Stimulated activated CD4-positive, alpha-beta T cell treated with anti-CD3 and anti-CD28 coated beads, Interleukin-4, amount 100 ng/mL, for 48 hours (primary cell): ENCODE data around the gene FBXL16.

Experiments
- DNase-seq, 2 donors: peaks; one replicate each; pipeline ENCODE4 v3.0.0-alpha.2; 2020; ENCODE audit warnings: low read depth in 2 of 2

FBXL16 gene

DNA sequence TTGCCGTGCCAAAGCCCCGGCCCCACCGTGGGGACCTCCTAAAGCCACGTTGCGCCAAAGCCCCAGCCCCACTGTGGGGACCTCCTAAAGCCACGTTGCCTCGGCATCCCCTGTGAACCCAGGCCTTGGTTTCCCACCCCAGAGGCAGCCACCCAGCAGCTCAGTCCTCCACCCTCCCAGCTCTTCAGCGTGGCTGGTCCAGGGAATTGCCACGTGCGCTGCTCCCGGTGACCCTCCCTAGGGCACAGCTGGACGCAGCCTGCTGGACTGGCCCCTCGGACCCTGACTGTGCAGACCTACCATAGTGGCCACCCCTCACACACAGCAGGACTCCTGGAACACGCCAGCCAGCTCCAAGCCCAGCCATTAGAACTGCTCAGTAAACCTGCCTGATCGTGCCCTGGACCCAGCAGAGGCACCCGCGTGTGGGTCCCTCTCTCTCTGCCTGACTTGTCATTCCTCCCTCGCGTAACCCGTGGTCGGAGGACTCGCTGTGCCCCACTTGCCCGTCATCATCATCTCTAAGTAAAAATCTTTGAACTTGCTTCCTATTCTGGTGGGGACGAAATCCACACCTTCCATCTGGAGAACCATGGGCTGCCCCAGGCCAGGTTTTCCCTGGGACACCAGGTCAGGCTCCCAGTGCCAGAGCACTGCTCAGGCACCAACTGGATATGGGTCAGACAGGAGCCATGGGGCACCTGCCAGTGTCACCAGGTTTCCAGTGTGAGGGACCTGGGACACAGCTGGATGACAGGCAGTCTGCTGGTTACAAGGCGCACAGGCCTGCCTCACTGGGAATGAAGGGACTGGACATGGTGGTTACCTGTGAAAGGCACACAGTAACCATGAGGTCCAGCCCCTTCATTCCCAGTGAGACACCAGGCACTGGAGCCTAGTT, 29.6 kb upstream of the FBXL16 start:
- no peak for DNase-seq

DNA sequence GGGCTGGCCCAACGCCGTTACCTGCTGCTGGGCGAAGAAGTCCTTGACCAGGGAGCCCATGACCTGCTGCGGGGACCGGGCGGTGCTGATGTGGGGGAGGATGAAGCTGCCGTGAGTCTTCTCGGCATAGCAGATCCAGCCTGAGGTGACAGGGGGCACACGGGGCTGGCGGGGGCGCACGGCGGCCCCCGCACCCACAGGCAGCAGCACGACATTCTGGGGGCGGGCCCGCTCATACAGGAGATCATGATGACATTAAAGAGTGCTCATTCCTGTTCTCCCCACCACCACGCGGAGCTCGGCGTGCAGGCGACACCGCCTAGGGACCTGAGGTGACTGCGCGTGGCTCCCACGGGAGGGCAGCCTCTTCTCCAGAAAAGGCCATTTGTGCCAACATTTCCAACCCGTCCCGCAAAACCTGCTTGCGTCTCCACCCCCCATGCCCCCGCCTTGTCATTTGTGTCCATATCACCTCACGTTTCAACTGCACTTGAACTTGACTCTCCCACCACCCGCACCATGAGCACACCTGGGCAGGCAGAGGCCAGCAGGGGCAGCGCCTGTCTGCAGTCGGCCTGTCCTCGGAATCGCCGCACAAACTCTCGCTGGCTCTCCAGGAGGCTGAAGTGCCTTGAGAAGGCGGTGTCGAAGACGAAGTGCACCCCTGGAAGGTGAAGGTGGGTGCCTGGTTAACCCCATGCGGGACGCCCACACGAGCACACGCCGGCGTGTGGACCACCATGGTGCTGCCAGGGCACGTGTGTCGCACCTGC, 28.8 kb upstream of the FBXL16 start:
- DNase-seq: no peak

DNA sequence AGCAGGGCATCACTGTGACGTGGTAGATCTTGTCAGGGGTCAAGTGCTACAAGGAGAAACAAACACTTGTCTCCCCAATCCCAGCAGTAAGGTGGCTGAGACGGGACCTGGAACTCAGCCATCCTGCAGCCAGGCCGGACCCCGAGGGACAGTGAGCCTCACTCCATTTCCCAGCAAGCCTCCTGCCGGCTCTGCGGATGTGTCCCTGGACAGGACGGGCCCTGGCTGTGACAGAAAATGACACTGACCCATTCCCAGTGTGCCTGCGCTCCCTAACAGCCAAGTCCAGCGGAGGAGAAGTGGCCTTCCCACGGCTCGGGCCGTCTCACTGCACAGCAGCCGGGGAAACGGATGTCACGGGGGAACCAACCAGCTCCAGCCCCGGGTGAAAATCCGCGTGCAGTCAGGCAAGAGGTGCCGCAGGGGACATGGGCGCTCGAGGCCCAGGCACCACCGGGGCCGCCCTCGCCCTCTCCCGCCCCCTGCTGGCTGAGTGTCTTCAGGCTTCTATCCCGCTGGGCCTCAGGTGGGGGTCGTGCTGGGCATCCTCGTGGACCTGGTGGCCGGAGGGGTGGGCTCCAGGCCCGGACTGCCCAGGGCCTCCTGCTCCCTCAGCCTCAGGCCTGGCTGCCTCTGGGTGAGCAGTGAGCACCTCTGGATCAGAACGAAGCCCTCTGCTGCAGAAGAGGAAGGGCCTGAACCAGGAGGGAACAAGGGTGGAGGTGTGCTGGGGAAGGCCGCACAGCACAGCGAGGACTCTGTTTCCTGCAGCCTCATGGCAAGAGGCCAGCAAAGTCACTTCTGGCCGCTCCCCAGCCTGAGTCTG, 28.0 kb upstream of the FBXL16 start:
- DNase-seq: no peak

DNA sequence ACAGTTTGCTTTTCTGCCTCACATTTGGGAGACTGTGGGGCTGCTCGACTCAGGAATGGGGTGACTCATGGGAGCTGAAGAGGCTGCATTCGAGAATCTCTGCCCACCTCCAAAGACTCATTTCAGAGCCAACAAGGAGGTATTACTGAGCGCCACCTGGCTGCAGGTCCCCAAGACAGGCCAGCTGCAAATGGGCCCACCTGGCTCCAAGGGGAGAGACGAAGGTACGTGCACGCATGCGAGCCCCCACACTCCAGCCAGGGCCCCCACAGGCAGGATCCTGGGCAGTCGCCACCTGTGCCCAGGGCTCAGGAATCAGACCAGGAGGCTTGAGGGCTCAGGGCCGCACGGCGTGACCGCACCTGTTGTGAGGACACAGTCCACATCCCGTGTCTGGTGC, 27.3 kb upstream of the FBXL16 start:
- no peak for DNase-seq

DNA sequence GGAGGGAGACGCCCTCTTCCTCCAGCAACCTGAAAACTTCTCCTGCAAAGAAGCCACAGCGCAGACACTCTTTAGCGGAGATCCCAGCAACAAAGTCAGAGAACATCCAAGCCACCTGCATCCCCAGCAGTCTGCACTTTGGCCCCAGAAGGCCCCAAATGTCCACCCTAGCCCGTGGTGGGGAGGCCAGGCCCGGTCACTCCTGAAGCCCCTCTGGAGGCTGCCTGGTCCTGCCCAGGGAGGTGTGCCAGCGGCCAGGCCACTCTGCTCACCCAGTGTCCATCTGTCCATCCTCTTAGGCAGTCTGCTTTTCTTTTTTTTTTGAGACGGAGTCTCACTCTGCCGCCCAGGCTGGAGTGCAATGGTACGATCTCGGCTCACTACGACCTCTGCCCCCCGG, 26.7 kb upstream of the FBXL16 start:
- DNase-seq: no peak

DNA sequence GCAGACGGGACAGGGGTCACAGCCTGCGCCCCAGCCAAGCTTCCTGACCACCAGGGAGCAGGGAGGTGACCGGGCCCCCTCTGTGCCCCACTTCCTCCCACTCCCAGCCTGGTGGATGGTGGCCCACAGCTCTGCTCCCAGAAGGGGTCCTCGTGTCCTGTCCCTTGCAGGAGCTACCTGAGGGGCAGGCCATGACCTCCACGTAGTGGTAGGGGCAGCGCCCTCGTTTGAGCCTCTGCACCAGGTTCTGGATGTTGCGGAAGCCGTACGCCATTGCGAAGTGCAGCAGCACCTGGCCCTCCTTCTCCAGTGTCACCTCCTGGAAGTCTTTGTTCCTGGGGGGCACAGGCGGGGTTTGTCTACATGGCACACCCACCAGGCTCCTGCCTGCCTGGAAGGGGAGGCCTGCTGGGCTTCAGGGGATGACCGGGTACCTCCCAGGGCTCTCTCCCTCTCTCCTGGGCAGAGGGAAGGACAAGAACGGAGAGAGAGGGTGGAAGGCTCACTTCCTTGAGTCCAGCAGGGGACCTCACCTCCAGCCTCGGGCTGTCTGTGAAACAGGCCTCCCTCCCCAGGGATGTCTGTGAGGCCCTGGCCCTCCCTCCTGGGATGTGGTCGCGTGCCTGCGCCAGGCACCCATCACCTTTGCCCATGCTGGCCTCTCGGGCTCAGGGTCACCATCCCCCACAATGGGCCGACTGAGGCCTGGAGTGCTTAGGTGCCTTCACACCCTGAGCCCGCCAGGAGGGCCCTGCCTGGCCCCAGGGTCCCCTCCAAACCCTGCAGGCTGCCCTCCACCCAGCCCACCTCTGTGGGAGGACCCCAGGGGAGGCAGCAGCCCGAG, 25.3 kb upstream of the FBXL16 start:
- DNase-seq: no peak

DNA sequence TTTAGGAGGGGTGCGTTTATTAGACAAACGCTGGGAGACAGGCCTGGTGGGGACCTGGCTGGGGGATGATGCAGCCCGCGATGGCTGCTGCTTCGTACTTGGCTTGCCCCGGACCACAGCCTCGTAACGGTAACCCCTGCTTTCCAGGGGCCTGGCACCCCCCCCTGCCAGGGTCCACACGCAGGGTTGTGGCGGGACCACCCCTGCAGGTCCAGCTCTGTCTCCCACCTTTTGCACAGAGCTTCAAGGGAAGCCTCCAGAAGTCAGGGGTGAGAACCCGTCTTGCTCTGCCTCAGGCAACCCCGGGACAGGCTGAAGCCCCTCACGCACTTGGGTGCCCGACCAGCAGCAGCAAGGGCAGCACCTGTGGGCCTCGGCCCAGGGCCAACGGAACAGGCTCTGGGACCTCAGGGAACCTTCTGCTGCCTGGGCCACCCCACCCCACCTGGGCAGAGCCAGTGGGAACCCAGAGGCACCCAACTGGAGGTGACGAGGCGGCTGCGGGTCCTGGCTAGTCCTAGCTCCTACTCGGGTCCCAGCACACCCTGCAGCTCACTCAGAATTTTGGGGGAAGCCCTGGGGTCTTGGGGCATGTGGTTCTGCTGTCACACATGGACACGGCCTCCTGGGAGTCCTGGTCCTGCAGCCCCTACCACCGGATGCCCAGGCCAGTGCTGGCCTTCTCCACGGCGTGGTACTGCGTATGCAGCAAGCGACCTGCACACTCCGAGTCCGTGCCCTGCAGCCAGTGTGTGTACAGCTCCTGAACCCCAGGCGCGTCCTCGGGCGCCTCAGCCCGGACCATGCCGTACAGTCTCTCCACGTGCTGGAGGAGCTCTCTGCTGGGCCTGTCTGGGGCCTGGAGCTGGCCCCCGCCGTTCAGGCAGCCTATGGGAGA, 24.4 kb upstream of the FBXL16 start:
- no peak for DNase-seq

DNA sequence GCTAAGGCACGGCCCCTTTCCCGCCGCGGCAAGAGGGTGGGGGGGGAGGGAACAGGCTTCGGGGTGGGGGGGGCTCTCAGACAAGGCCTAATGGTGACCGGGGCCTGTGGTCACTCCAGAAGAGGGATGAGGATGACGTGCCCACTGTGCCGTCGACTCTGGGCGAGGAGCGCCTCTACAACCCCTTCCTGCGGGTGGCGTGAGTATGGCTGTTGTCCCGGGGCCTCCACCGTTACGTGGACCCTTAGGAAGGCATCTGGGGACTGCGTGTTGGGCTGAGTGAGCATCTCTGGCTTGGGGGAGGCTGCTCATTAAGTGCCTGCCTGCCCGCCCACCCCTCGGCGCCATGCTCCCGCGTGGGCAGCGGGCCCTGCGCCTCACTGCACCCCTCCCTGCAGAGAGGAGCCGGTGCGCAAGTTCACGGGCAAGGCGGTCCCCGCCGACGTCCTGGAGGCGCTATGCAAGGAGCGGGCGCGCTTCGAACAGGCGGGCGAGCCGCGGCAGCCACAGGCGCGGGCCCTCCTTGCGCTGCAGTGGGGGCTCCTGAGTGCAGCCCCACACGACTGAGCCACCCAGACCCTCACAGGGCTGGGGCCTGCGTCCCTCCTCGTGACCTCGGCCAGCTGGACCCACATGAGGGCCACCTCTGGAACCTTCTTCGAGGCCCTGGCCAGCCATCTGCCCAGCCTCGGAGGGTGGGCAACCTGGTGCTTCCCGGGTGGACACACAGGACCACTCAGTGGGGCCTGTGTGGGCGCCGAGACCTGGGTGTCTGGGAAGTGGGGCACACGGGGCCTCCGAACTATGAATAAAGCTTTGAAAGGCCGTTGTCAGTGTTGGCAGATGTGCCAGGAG, 23.5 kb upstream of the FBXL16 start:
- DNase-seq: no peak

DNA sequence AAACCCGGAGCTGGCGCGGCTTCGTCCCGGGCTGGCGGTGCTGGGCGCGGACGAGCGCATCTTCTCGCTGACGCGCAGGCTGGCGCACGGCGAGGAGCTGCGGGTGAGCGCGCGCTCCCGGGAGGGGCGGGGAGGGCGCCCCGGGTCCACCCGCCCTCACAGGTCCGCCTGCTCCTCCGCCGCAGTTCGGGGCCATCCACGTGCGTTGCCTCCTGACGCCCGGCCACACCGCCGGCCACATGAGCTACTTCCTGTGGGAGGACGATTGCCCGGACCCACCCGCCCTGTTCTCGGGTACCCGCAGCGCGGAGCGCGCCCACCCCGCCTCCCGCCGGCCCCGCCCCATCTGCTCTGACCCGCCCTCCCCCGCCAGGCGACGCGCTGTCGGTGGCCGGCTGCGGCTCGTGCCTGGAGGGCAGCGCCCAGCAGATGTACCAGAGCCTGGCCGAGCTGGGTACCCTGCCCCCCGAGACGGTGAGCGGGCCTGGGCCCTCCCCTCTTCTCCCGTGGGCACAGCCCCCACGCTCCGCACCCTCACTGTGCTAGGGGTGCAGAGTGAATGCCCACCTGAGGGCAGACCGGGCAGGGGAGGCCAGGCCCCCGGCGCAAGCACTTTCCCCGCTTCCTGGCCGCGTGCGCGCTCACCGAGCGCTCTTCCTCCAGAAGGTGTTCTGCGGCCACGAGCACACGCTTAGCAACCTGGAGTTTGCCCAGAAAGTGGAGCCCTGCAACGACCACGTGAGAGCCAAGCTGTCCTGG, 22.7 kb upstream of the FBXL16 start:
- peak in 1 of 2 donors; percentile 50 for DNase-seq

DNA sequence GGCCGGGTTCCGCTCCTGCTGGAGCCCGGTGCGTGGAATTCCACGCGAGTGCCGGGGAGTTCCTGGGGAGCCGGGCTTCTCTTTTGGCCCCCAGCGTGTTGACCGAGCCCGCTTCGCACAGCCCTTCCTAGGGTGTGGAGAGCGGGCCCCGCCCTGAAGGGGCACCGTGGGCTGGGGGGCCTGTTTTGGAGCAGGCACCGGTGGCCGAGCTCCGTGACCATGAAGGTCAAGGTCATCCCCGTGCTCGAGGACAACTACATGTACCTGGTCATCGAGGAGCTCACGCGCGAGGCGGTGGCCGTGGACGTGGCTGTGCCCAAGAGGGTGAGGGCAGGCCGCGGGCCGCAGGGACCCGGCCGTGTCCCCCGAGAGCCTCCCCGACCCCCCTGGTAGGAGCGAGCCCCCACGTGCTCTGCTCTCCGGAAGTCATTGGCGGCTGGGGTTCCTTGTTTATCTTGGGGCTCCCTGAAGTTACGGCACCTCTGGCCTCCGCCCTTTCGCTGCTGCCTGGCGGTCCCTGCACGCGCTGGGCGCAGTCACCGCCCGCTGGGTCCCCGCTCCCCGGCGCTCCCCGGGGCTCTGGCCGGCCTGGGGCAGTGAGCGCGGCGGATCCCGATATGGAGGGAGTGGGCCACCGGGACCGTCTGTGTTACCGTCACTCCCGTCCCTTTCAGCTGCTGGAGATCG, 21.8 kb upstream of the FBXL16 start:
- no peak for DNase-seq

DNA sequence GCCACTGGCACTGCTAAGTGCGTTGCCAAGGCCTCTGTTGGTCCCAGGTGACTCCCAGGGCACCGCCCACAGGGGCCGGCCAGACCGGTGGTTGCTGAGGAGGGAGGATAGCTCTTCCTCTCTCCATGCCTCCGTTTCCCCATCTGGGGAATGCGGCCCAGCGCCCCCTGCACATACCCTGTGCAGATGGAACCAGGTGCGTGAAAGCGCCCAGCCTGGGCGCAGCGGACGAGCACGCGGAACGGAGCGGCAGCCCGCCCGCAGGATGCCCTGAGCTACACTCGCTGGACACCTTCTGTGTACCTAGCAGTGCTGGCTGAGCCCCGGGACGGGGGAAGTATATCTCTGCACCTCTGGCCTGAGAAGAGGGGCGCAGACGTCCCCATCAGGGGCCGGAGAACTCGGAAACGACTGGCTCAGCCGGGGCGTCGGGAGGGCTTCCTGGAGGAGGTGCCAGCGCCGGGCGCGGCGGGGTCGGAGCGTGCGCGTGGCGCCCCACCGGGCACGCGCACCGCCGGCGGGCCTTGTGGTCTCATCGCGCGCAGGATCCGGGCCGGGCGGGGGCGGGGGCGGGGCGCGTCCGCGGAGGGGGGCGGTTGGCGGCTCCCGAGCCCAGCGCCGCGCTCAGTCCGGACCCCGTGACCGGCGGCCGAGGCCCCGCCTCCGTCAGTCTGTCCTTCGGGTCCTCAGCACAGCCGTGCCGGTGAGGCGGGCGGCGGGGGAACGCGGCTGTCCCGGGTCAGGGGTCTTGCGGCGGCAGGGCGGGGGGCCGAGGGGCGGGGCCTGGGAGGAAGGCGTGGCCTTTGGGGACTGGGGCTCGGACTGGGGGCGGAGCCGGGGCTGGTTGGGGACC, 21.1 kb upstream of the FBXL16 start, which contains the start of the genes CCDC78 and HAGHL:
Gene CCDC78 (minus strand): TSS at position 6 of the 853 bp plus-strand sequence. CDS start 76 bp downstream, outside the sequence.
Gene HAGHL (plus strand): TSS at position 669 of the 853 bp plus-strand sequence. CDS start 404 bp downstream, outside the sequence.
- no peak for DNase-seq

DNA sequence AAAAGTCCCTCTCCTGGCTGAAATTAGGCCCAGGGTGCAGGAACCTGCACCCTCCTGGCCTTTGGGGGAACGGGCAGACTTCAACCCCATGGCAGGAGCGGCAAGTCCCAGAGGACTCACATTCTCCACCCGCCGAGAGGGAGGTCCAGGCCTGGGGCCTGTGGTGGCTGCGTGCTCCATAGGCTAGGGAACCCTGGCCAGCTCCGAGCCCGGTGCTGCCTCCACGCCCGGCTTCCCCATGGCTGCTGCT, 20.5 kb upstream of the FBXL16 start:
- DNase-seq: no peak

DNA sequence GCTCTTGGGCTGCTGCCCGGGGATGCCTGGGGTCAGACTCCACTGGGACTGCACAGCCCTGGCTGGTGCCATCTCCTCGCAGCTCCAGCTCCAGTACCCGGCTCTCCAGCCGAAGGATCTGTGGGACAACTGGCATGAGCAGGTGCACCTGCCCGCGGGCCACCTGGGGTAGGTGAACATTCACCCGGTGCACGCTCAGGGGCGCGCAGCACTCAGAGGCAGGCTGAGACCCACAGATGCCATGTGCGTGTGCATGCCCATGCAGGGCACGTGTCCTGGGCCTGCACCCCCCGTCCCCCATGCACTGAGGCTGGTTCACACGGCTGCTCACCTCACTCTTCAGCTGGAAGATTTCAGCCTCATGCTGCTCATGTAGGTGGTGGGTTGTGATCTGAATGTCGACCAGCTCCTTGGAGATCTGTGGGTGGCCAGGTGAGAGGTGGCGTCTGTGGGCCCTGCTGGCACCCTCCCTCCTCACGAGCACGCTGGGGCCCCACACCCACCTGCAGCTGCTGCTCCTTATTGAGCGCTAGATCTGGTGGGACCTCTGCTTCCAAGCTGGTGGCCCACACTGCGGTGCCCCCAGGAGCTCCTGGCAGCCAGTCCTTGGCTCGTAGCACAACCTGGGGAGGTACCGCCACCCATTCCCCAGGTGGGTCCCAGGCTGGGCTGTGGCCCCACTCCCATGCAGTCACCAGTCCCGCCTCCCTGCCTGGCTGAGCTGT, 20.0 kb upstream of the FBXL16 start:
- no peak for DNase-seq

DNA sequence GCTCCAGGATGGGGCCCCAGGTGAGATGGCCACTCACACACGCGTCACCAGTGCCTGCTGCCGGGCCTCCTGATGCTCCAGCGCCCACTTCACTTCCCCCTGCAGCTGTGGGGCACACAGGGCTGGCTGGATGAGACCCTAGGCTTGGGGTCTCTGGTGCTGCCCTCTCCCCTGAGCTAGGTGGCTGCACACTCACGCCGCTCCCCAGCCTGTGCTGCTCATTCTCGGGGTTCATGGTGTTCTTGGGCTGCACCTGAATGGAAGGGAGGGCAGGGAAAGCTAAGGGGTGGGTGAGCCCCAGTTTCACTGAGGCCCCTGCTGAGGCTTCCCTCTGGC, 19.4 kb upstream of the FBXL16 start:
- no peak for DNase-seq

DNA sequence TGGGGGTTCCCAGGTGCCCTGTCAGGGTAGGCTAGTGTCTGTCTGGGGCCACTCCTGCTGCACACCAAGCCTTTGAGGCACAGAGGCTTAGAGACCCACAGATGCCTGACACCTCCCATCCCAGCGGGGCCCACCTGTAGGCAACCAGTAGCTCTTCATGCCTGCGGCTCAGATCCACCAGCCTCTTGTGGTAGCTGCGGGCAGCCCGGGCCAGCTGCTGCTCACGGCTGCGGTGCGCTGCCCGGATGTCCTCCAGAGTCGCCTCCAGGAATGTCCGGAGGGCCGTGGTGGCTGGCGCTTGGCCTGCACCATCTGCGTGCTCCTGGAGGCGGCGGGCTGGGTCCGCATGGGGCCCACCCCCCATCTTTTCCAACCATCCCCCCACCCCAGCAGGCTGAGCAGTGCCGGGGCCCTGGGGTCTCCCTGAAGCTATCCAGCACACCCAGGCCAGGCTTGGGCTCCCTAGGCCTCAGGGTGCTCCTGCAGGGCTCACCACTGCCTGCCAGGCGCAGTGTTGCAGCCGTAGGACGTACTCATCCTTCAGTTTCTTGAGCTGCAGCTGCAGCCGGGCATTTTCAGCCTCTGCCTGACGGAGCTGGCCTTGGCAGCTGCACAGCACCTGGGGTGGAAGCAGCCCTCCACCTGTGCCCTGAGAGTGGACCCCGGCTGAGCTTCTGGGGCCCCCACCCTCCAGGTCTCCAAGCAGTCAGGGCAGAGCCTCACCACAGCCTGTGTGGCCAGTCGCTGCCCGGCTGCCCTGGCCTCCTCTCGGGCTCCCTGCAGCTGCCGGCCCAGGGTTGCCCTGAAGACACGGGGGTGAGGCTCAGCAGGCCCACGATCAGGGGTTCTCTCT, 18.8 kb upstream of the FBXL16 start:
- no peak for DNase-seq
